Measurements from ENCODE around the gene SLC13A3. TPM values are rescaled to one million over a fixed set of nuclear protein-coding genes. Genes with fewer than 3 reads are reported as not detected.

SLC13A3 gene
- total RNA-seq, 1 experiment from 2014 or later: not detected

GRCh38 chr20:46581391-46581790 lies 69.9 kb downstream of the SLC13A3 start:
- DNase-seq: no peak
- H3K9me3 Mint-ChIP-seq (ENCODE audit: low read depth, unreplicated experiment): no peaks in the 10 kb centered on the region
- no peaks in the 10 kb centered on the region for H3K36me3 Mint-ChIP-seq (ENCODE audit: insufficient read depth, unreplicated experiment)
- no peak overlapping the region for H3K4me3 Mint-ChIP-seq (ENCODE audit: low read depth, unreplicated experiment)
- H3K27ac Mint-ChIP-seq (ENCODE audit: unreplicated experiment): no peak overlapping the region
- no peak for TF ChIP-seq CTCF (IDR thresholded peaks at IDR 0.05; ENCODE audit: unreplicated experiment)
- no peaks in the 10 kb centered on the region for H3K4me1 Mint-ChIP-seq (ENCODE audit: low read depth, unreplicated experiment)
- intact Hi-C loops (cut with micrococcal nuclease; ENCODE audit: unreplicated experiment): no loop called here
- no TSS peak for BruUV-seq (replicated peaks)
- CTCF ChIA-PET: interaction anchor here (1.1 to 1.7 kb wide), 5 partner anchors 8 to 50 kb away, joined by 3 to 13 read pairs (median 4); no protein-coding TSS in a partner anchor
- H3K27me3 Mint-ChIP-seq (ENCODE audit: unreplicated experiment): peaks cover 15% of the 10 kb centered on the region

- no peak for TF ChIP-seq CTCF (IDR thresholded peaks at IDR 0.05; ENCODE audit: unreplicated experiment)
- intact Hi-C loops (cut with micrococcal nuclease; ENCODE audit: unreplicated experiment): no loop called here
- no peak for DNase-seq
- Mint-ChIP-seq H3K9me3 (ENCODE audit: low read depth, unreplicated experiment) (no peaks in the 10 kb centered on the region), H3K4me3 (ENCODE audit: low read depth, unreplicated experiment) (no peak overlapping the region), H3K27me3 (ENCODE audit: unreplicated experiment) (peaks cover 15% of the 10 kb centered on the region), H3K36me3 (ENCODE audit: insufficient read depth, unreplicated experiment) (no peaks in the 10 kb centered on the region), H3K4me1 (ENCODE audit: low read depth, unreplicated experiment) (no peaks in the 10 kb centered on the region), H3K27ac (ENCODE audit: unreplicated experiment) (no peak overlapping the region)
- CTCF ChIA-PET: interaction anchor here (1.1 to 1.2 kb wide), 2 partner anchors 12 to 51 kb away, joined by 3 read pairs; no protein-coding TSS in a partner anchor
- BruUV-seq (replicated peaks): no TSS peak
Measured at GRCh38 chr20:46580613-46581205, 70.5 kb downstream of the SLC13A3 start.

- H3K36me3 Mint-ChIP-seq (ENCODE audit: insufficient read depth, unreplicated experiment): no peaks in the 10 kb centered on the region
- intact Hi-C loops (cut with micrococcal nuclease; ENCODE audit: unreplicated experiment): no loop called here
- peaks cover 28% of the 10 kb centered on the region for H3K27me3 Mint-ChIP-seq (ENCODE audit: unreplicated experiment)
- no peak for TF ChIP-seq CTCF (IDR thresholded peaks at IDR 0.05; ENCODE audit: unreplicated experiment)
- H3K4me3 Mint-ChIP-seq (ENCODE audit: low read depth, unreplicated experiment): no peak overlapping the region
- no peaks in the 10 kb centered on the region for H3K4me1 Mint-ChIP-seq (ENCODE audit: low read depth, unreplicated experiment)
- H3K27ac Mint-ChIP-seq (ENCODE audit: unreplicated experiment): no peak overlapping the region
- no TSS peak for BruUV-seq (replicated peaks)
- no peaks in the 10 kb centered on the region for H3K9me3 Mint-ChIP-seq (ENCODE audit: low read depth, unreplicated experiment)
- no peak for DNase-seq
- CTCF ChIA-PET: no interaction called here
Measured at GRCh38 chr20:46578745-46579144, 72.5 kb downstream of the SLC13A3 start.

GRCh38 chr20:46576774-46577395 lies 74.4 kb downstream of the SLC13A3 start:
- no TSS peak for BruUV-seq (replicated peaks)

More at GRCh38 chr20:46576774-46577395, 74.4 kb downstream of the SLC13A3 start:
- H3K4me3 Mint-ChIP-seq (ENCODE audit: low read depth, unreplicated experiment): no peak overlapping the region
- H3K27me3 Mint-ChIP-seq (ENCODE audit: unreplicated experiment): peaks cover 26% of the 10 kb centered on the region
- TF ChIP-seq CTCF (IDR thresholded peaks at IDR 0.05; ENCODE audit: unreplicated experiment): no peak
- CTCF ChIA-PET: no interaction called here
- no peak overlapping the region for H3K27ac Mint-ChIP-seq (ENCODE audit: unreplicated experiment)
- intact Hi-C loops (cut with micrococcal nuclease; ENCODE audit: unreplicated experiment): no loop called here
- peaks cover 2% of the 10 kb centered on the region for H3K4me1 Mint-ChIP-seq (ENCODE audit: low read depth, unreplicated experiment)
- H3K36me3 Mint-ChIP-seq (ENCODE audit: insufficient read depth, unreplicated experiment): no peaks in the 10 kb centered on the region
- H3K9me3 Mint-ChIP-seq (ENCODE audit: low read depth, unreplicated experiment): no peaks in the 10 kb centered on the region
- no peak for DNase-seq
